ENCODE measurements around the gene TCERG1L.

TCERG1L gene

DNA sequence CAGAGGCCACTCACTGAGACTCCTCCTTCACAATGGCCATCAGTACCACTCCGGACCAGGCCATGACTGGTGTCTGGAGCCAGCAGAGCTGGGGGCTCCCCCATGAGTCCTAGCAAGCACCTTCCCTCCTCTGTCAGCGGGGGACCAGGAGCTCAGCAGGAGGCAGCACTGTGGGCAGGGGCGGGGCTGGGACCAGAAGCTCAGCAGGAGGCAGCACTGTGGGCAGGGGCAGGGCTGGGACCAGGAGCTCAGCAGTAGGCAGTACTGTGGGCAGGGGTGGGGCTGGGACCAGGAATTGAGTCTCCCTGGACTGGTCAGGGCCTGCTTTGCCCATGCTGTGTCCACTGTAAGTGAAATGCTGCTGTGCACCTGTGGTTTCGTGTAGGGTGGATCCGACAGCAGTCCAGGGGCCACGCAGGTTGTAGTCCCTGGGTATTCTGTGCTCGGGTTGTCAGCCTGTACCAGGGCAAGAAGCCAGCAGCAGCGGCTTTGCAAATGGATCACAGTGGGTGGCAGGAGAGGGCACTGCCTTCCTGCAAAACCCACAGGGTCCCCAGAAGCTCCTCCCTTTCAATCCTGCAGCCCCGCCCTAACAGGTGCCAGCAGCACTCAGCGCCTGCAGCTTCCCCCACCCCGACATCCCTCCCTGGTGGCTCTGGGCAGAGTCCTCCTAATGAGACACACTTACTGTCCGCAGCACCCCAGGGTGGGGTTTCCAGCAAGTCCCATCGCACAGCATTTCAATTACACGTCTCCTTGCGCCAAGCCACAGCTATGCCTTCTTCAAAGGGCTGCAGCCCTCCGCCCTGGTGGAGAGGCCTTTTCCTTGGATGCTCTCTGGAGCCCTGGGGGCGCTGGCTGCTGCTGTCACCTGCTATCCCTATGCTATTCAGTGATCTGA is 220.5 kb downstream of the TCERG1L start:
- Histone ChIP-seq H3K79me1 (replicated peaks; ENCODE audit: low read length, poor library complexity, severe bottlenecking) (no peaks in the 10 kb centered on the region), H2BK120ac (ENCODE audit: low read depth, low read length) (no peak overlapping the region), H3K4me1 (ENCODE audit: control insufficient read depth, insufficient read depth, low read depth, low read length) (no peaks in the 10 kb centered on the region), H2BK15ac (ENCODE audit: low read depth, poor library complexity, severe bottlenecking) (no peak overlapping the region), H3K9ac (ENCODE audit: low read length) (no peak overlapping the region), H2BK12ac (ENCODE audit: low read length in 2 of 2) (no peak overlapping the region), H3K27me3 (ENCODE audit: control insufficient read depth in 1 of 2, insufficient read depth in 1 of 2, low read length in 2 of 2) (no peaks in the 10 kb centered on the region), H3K4me3 (ENCODE audit: insufficient read depth in 1 of 2, low read depth in 1 of 2, low read length in 2 of 2) (no peak overlapping the region), H4K91ac (ENCODE audit: low read length) (no peak overlapping the region), H3K9me3 (ENCODE audit: control insufficient read depth, low read length) (no peaks in the 10 kb centered on the region), H3K14ac (ENCODE audit: low read length in 2 of 2) (no peak overlapping the region), H2AK5ac (ENCODE audit: low read length, severe bottlenecking) (no peak overlapping the region), H3K27ac (ENCODE audit: low read length, poor library complexity, severe bottlenecking) (no peak overlapping the region), H3K36me3 (ENCODE audit: control insufficient read depth in 1 of 2, insufficient read depth in 2 of 2, low read depth in 1 of 2, low read length in 2 of 2) (no peaks in the 10 kb centered on the region), H3K4ac (ENCODE audit: low read depth in 1 of 2, low read length in 2 of 2) (no peak overlapping the region), H4K8ac (ENCODE audit: low read length) (no peak overlapping the region), H3K18ac (ENCODE audit: low read depth in 1 of 2, low read length in 2 of 2) (no peak overlapping the region), H3K4me2 (ENCODE audit: low read length, poor library complexity, severe bottlenecking) (no peak overlapping the region), H2BK5ac (ENCODE audit: low read depth, low read length, poor library complexity, severe bottlenecking) (no peak overlapping the region), H2AFZ (ENCODE audit: low read depth, low read length) (no peak overlapping the region), H3K23ac (ENCODE audit: low read length in 2 of 2) (no peak overlapping the region)
- DNase-seq: no peak
- 79% methylated on average over 17 of the region's 17 CpGs for WGBS

GRCh38 chr10:131089861-131090260 is 221.7 kb downstream of the TCERG1L start:
- H3K79me1 ChIP-seq (replicated peaks; ENCODE audit: low read length, poor library complexity, severe bottlenecking): no peaks in the 10 kb centered on the region
- 91% methylated on average over 14 of the region's 14 CpGs for WGBS
- H3K9ac ChIP-seq (ENCODE audit: low read length): no peak overlapping the region

DNA sequence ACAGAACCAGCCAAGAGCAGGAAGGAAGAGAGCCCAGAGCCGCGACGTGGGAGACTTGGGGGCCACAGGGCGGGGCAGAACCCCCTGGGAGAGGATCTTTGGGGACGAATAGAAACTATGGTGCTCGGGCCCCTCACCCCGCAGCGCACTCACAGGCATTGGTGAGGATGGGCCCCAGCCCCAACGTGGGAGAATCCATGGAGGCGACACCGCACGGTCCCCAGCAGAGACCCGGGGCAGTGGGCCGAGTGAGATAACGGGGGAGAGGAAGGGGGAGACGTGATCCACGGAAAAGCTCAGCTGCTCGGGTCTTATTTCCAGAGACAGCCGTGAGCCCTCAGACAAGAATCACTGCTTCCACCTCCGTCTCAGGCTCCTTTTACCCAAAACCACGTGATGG is 222.4 kb downstream of the TCERG1L start:
- Histone ChIP-seq H3K36me3 (ENCODE audit: control insufficient read depth in 1 of 2, insufficient read depth in 2 of 2, low read depth in 1 of 2, low read length in 2 of 2) (no peaks in the 10 kb centered on the region), H3K4me2 (ENCODE audit: low read length, poor library complexity, severe bottlenecking) (no peak overlapping the region), H2BK15ac (ENCODE audit: low read depth, poor library complexity, severe bottlenecking) (no peak overlapping the region), H2AFZ (ENCODE audit: low read depth, low read length) (no peak overlapping the region), H4K8ac (ENCODE audit: low read length) (no peak overlapping the region), H3K9me3 (ENCODE audit: control insufficient read depth, low read length) (no peaks in the 10 kb centered on the region), H2BK5ac (ENCODE audit: low read depth, low read length, poor library complexity, severe bottlenecking) (no peak overlapping the region), H3K9ac (ENCODE audit: low read length) (no peak overlapping the region), H3K23ac (ENCODE audit: low read length in 2 of 2) (no peak overlapping the region), H2AK5ac (ENCODE audit: low read length, severe bottlenecking) (no peak overlapping the region), H2BK120ac (ENCODE audit: low read depth, low read length) (no peak overlapping the region), H3K4me3 (ENCODE audit: insufficient read depth in 1 of 2, low read depth in 1 of 2, low read length in 2 of 2) (no peak overlapping the region), H3K14ac (ENCODE audit: low read length in 2 of 2) (no peak overlapping the region), H3K4ac (ENCODE audit: low read depth in 1 of 2, low read length in 2 of 2) (no peak overlapping the region), H3K27me3 (ENCODE audit: control insufficient read depth in 1 of 2, insufficient read depth in 1 of 2, low read length in 2 of 2) (no peaks in the 10 kb centered on the region), H3K27ac (ENCODE audit: low read length, poor library complexity, severe bottlenecking) (no peak overlapping the region), H4K91ac (ENCODE audit: low read length) (no peak overlapping the region), H3K79me1 (replicated peaks; ENCODE audit: low read length, poor library complexity, severe bottlenecking) (no peaks in the 10 kb centered on the region), H3K18ac (ENCODE audit: low read depth in 1 of 2, low read length in 2 of 2) (no peak overlapping the region), H3K4me1 (ENCODE audit: control insufficient read depth, insufficient read depth, low read depth, low read length) (no peaks in the 10 kb centered on the region), H2BK12ac (ENCODE audit: low read length in 2 of 2) (no peak overlapping the region)
- WGBS: 89% methylated on average over 21 of the region's 21 CpGs
- DNase-seq: no peak

More at GRCh38 chr10:131089861-131090260, 221.7 kb downstream of the TCERG1L start:
- H2BK5ac ChIP-seq (ENCODE audit: low read depth, low read length, poor library complexity, severe bottlenecking): no peak overlapping the region
- no peaks in the 10 kb centered on the region for H3K9me3 ChIP-seq (ENCODE audit: control insufficient read depth, low read length)
- H3K23ac ChIP-seq (ENCODE audit: low read length in 2 of 2): no peak overlapping the region
- H4K91ac ChIP-seq (ENCODE audit: low read length): no peak overlapping the region
- no peak overlapping the region for H2AK5ac ChIP-seq (ENCODE audit: low read length, severe bottlenecking)
- no peak overlapping the region for H2BK120ac ChIP-seq (ENCODE audit: low read depth, low read length)
- H3K27ac ChIP-seq (ENCODE audit: low read length, poor library complexity, severe bottlenecking): no peak overlapping the region
- H3K36me3 ChIP-seq (ENCODE audit: control insufficient read depth in 1 of 2, insufficient read depth in 2 of 2, low read depth in 1 of 2, low read length in 2 of 2): no peaks in the 10 kb centered on the region
- H2BK12ac ChIP-seq (ENCODE audit: low read length in 2 of 2): no peak overlapping the region
- no peak overlapping the region for H3K4me2 ChIP-seq (ENCODE audit: low read length, poor library complexity, severe bottlenecking)
- no peak overlapping the region for H3K4me3 ChIP-seq (ENCODE audit: insufficient read depth in 1 of 2, low read depth in 1 of 2, low read length in 2 of 2)
- no peak overlapping the region for H2BK15ac ChIP-seq (ENCODE audit: low read depth, poor library complexity, severe bottlenecking)
- DNase-seq: no peak
- H3K4me1 ChIP-seq (ENCODE audit: control insufficient read depth, insufficient read depth, low read depth, low read length): no peaks in the 10 kb centered on the region
- no peak overlapping the region for H4K8ac ChIP-seq (ENCODE audit: low read length)
- no peak overlapping the region for H3K14ac ChIP-seq (ENCODE audit: low read length in 2 of 2)
- H3K27me3 ChIP-seq (ENCODE audit: control insufficient read depth in 1 of 2, insufficient read depth in 1 of 2, low read length in 2 of 2): no peaks in the 10 kb centered on the region
- H3K18ac ChIP-seq (ENCODE audit: low read depth in 1 of 2, low read length in 2 of 2): no peak overlapping the region
- no peak overlapping the region for H2AFZ ChIP-seq (ENCODE audit: low read depth, low read length)
- H3K4ac ChIP-seq (ENCODE audit: low read depth in 1 of 2, low read length in 2 of 2): no peak overlapping the region

GRCh38 chr10:131088619-131089018 is 222.9 kb downstream of the TCERG1L start:
- no peaks in the 10 kb centered on the region for H3K9me3 ChIP-seq (ENCODE audit: control insufficient read depth, low read length)
- no peak overlapping the region for H4K91ac ChIP-seq (ENCODE audit: low read length)
- no peak overlapping the region for H3K4me3 ChIP-seq (ENCODE audit: insufficient read depth in 1 of 2, low read depth in 1 of 2, low read length in 2 of 2)
- no peaks in the 10 kb centered on the region for H3K27me3 ChIP-seq (ENCODE audit: control insufficient read depth in 1 of 2, insufficient read depth in 1 of 2, low read length in 2 of 2)
- H3K14ac ChIP-seq (ENCODE audit: low read length in 2 of 2): no peak overlapping the region
- H3K4me2 ChIP-seq (ENCODE audit: low read length, poor library complexity, severe bottlenecking): no peak overlapping the region
- no peak overlapping the region for H3K23ac ChIP-seq (ENCODE audit: low read length in 2 of 2)
- WGBS: 81% methylated on average over 23 of the region's 25 CpGs
- H3K36me3 ChIP-seq (ENCODE audit: control insufficient read depth in 1 of 2, insufficient read depth in 2 of 2, low read depth in 1 of 2, low read length in 2 of 2): no peaks in the 10 kb centered on the region
- no peak overlapping the region for H4K8ac ChIP-seq (ENCODE audit: low read length)
- no peak overlapping the region for H2AFZ ChIP-seq (ENCODE audit: low read depth, low read length)
- no peak overlapping the region for H2AK5ac ChIP-seq (ENCODE audit: low read length, severe bottlenecking)
- no peak overlapping the region for H3K18ac ChIP-seq (ENCODE audit: low read depth in 1 of 2, low read length in 2 of 2)
- H3K4ac ChIP-seq (ENCODE audit: low read depth in 1 of 2, low read length in 2 of 2): no peak overlapping the region
- no peak overlapping the region for H3K9ac ChIP-seq (ENCODE audit: low read length)
- H2BK12ac ChIP-seq (ENCODE audit: low read length in 2 of 2): no peak overlapping the region
- no peak overlapping the region for H3K27ac ChIP-seq (ENCODE audit: low read length, poor library complexity, severe bottlenecking)
- DNase-seq: no peak
- no peak overlapping the region for H2BK120ac ChIP-seq (ENCODE audit: low read depth, low read length)
- H2BK5ac ChIP-seq (ENCODE audit: low read depth, low read length, poor library complexity, severe bottlenecking): no peak overlapping the region
- no peak overlapping the region for H2BK15ac ChIP-seq (ENCODE audit: low read depth, poor library complexity, severe bottlenecking)
- no peaks in the 10 kb centered on the region for H3K4me1 ChIP-seq (ENCODE audit: control insufficient read depth, insufficient read depth, low read depth, low read length)
- no peaks in the 10 kb centered on the region for H3K79me1 ChIP-seq (replicated peaks; ENCODE audit: low read length, poor library complexity, severe bottlenecking)

Measured in mesenchymal stem cell (in vitro differentiated cells and primary cell).